Measurements from ENCODE around the gene INF2.

GRCh38 chr14:104681689-104682074 is 7.7 kb upstream of the INF2 start:
- TF ChIP-seq TARDBP (IDR thresholded peaks at IDR 0.05) (no peak), FOXM1 (IDR thresholded peaks at IDR 0.05; ENCODE audit: borderline replicate concordance) (no peak), SUZ12 (IDR thresholded peaks at IDR 0.05) (no peak), ELF4 (IDR thresholded peaks at IDR 0.05) (no peak)

Measured in HEK293T (cell line).